ENCODE measurements around the gene MAP3K4.

MAP3K4 gene

GRCh38 chr6:160962835-160963623 lies 28.5 kb upstream of the MAP3K4 start:
- H3K36me3 ChIP-seq (ENCODE audit: insufficient read depth, low read length) = no peaks in the 10 kb centered on the region
- no peak overlapping the region for H3K4me3 ChIP-seq (ENCODE audit: low read length, poor library complexity, severe bottlenecking)
- no peak overlapping the region for H2AFZ ChIP-seq (ENCODE audit: low read length)
- H3F3A ChIP-seq (ENCODE audit: low read depth) = no peaks in the 10 kb centered on the region
- H3K9ac ChIP-seq (ENCODE audit: low read depth, low read length, poor library complexity, severe bottlenecking) = no peak overlapping the region
- TF ChIP-seq EZH2phosphoT487 (IDR thresholded peaks at IDR 0.05; ENCODE audit: borderline replicate concordance) = no peak
- TF ChIP-seq, protein P1, sequence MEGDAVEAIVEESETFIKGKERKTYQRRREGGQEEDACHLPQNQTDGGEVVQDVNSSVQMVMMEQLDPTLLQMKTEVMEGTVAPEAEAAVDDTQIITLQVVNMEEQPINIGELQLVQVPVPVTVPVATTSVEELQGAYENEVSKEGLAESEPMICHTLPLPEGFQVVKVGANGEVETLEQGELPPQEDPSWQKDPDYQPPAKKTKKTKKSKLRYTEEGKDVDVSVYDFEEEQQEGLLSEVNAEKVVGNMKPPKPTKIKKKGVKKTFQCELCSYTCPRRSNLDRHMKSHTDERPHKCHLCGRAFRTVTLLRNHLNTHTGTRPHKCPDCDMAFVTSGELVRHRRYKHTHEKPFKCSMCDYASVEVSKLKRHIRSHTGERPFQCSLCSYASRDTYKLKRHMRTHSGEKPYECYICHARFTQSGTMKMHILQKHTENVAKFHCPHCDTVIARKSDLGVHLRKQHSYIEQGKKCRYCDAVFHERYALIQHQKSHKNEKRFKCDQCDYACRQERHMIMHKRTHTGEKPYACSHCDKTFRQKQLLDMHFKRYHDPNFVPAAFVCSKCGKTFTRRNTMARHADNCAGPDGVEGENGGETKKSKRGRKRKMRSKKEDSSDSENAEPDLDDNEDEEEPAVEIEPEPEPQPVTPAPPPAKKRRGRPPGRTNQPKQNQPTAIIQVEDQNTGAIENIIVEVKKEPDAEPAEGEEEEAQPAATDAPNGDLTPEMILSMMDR (conservative IDR thresholded peaks at IDR 0.05; ENCODE audit: low read length) = no peak
- H3K4me2 ChIP-seq (ENCODE audit: low read depth, low read length, poor library complexity, severe bottlenecking) = no peak overlapping the region
- H3K79me2 ChIP-seq (ENCODE audit: insufficient read depth, low read length) = no peaks in the 10 kb centered on the region
- no peaks in the 10 kb centered on the region for H3K9me2 ChIP-seq (replicated peaks; ENCODE audit: low read depth, low read length)
- no peaks in the 10 kb centered on the region for H3K4me1 ChIP-seq (ENCODE audit: insufficient read depth, low read length, poor library complexity, severe bottlenecking)
- no peaks in the 10 kb centered on the region for H3K27me3 ChIP-seq (ENCODE audit: insufficient read depth, low read length, poor library complexity, severe bottlenecking)
- H4K20me1 ChIP-seq (ENCODE audit: insufficient read depth, low read length, poor library complexity, severe bottlenecking) = no peaks in the 10 kb centered on the region
- no peaks in the 10 kb centered on the region for H3K9me3 ChIP-seq (ENCODE audit: insufficient read depth, low read depth, low read length)

DNA sequence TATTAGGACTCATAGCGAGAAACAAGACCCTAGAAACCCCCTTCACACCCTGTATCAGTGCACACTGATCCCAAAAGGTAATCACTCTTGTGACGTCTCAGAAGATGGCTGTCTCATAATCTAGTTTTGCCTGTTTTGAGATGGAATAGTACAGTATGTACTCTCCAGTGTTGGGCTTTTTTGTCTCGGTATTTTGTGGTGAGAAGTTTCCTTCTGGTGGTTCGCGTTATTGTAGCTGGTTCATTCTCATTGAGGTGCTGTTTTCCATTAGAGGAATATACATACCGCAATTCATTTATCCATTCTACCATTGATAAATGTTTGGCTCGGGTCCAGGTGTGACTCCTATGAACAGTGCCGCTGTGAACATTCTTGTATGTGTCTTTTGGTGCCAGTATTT lies 27.9 kb upstream of the MAP3K4 start:
- Histone ChIP-seq H3K4me2 (ENCODE audit: low read depth, low read length, poor library complexity, severe bottlenecking) (no peak overlapping the region), H3K4me3 (ENCODE audit: low read length, poor library complexity, severe bottlenecking) (no peak overlapping the region), H3K9me2 (replicated peaks; ENCODE audit: low read depth, low read length) (no peaks in the 10 kb centered on the region), H2AFZ (ENCODE audit: low read length) (no peak overlapping the region), H4K20me1 (ENCODE audit: insufficient read depth, low read length, poor library complexity, severe bottlenecking) (no peaks in the 10 kb centered on the region), H3K9ac (ENCODE audit: low read depth, low read length, poor library complexity, severe bottlenecking) (no peak overlapping the region), H3F3A (ENCODE audit: low read depth) (no peaks in the 10 kb centered on the region), H3K27me3 (ENCODE audit: insufficient read depth, low read length, poor library complexity, severe bottlenecking) (no peaks in the 10 kb centered on the region), H3K4me1 (ENCODE audit: insufficient read depth, low read length, poor library complexity, severe bottlenecking) (no peaks in the 10 kb centered on the region), H3K36me3 (ENCODE audit: insufficient read depth, low read length) (no peaks in the 10 kb centered on the region), H3K9me3 (ENCODE audit: insufficient read depth, low read depth, low read length) (no peaks in the 10 kb centered on the region), H3K79me2 (ENCODE audit: insufficient read depth, low read length) (no peaks in the 10 kb centered on the region)
- TF ChIP-seq EZH2phosphoT487 (IDR thresholded peaks at IDR 0.05; ENCODE audit: borderline replicate concordance) = no peak
- TF ChIP-seq, protein P1 (conservative IDR thresholded peaks at IDR 0.05; ENCODE audit: low read length) = no peak

DNA sequence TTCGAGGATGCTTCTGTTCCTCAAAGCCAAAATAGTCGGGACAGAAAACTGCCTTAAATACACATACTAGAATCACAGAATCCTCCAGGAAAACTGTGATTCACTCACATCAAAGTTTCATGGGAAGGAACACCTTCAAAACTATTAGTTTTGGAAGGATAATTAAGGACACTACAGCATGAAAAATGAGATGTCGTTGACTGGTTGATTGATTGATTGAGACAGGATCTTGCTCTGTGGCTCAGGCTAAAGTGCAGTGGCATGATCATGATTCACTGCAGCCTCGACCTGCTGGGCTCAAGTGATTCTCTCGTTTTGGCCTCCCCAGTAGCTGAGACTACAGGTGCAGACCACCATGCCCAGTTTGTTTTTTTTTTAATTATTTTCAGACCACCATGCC lies 25.7 kb upstream of the MAP3K4 start:
- Histone ChIP-seq H3K4me2 (ENCODE audit: low read depth, low read length, poor library complexity, severe bottlenecking) (no peak overlapping the region), H4K20me1 (ENCODE audit: insufficient read depth, low read length, poor library complexity, severe bottlenecking) (no peaks in the 10 kb centered on the region), H3K9me2 (replicated peaks; ENCODE audit: low read depth, low read length) (no peaks in the 10 kb centered on the region), H3K4me3 (ENCODE audit: low read length, poor library complexity, severe bottlenecking) (no peak overlapping the region), H3K36me3 (ENCODE audit: insufficient read depth, low read length) (no peaks in the 10 kb centered on the region), H3K79me2 (ENCODE audit: insufficient read depth, low read length) (no peaks in the 10 kb centered on the region), H2AFZ (ENCODE audit: low read length) (no peak overlapping the region), H3F3A (ENCODE audit: low read depth) (no peaks in the 10 kb centered on the region), H3K4me1 (ENCODE audit: insufficient read depth, low read length, poor library complexity, severe bottlenecking) (no peaks in the 10 kb centered on the region), H3K27me3 (ENCODE audit: insufficient read depth, low read length, poor library complexity, severe bottlenecking) (no peaks in the 10 kb centered on the region), H3K9ac (ENCODE audit: low read depth, low read length, poor library complexity, severe bottlenecking) (no peak overlapping the region), H3K9me3 (ENCODE audit: insufficient read depth, low read depth, low read length) (no peaks in the 10 kb centered on the region)
- TF ChIP-seq EZH2phosphoT487 (IDR thresholded peaks at IDR 0.05; ENCODE audit: borderline replicate concordance) = no peak
- TF ChIP-seq, protein P1 (conservative IDR thresholded peaks at IDR 0.05; ENCODE audit: low read length) = no peak
